ENCODE measurements around the gene SSH3.
"Not testable (repeated sequence)": the region's sequence is repeated elsewhere in the genome, so short reads cannot be mapped to it uniquely, and the experiment has no call there.

Gene SSH3

GRCh38 chr11:67312187-67313021, 9.1 kb downstream of the SSH3 start:
- peak; percentile 63 for DNase-seq

GRCh38 chr11:67313125-67313890, 10.0 kb downstream of the SSH3 start:
- DNase-seq: no peak

- DNase-seq: no peak
Measured at GRCh38 chr11:67314218-67314617, 10.9 kb downstream of the SSH3 start.

GRCh38 chr11:67315325-67315909, 12.1 kb downstream of the SSH3 start:
- no peak for DNase-seq

GRCh38 chr11:67316882-67317204, 13.5 kb downstream of the SSH3 start:
- no peak for DNase-seq

- peak; percentile 99 for DNase-seq
Measured at GRCh38 chr11:67317205-67317887, 14.0 kb downstream of the SSH3 start.

GRCh38 chr11:67317888-67318555, 14.7 kb downstream of the SSH3 start:
- peak; percentile 49 for DNase-seq

GRCh38 chr11:67318876-67319275, 15.5 kb downstream of the SSH3 start:
- not testable (repeated sequence) for DNase-seq

- DNase-seq: no peak
Measured at GRCh38 chr11:67320011-67320410, 16.7 kb downstream of the SSH3 start.

- no peak for DNase-seq
Measured at GRCh38 chr11:67320691-67321090, 17.4 kb downstream of the SSH3 start.

- DNase-seq: no peak
Measured at GRCh38 chr11:67321313-67321871, 18.1 kb downstream of the SSH3 start.

- no peak for DNase-seq
Measured at GRCh38 chr11:67322049-67322448, 18.7 kb downstream of the SSH3 start.

GRCh38 chr11:67323526-67323925, 20.2 kb downstream of the SSH3 start:
- DNase-seq: no peak

GRCh38 chr11:67332081-67332691, 28.9 kb downstream of the SSH3 start:
- DNase-seq: no peak

GRCh38 chr11:67337257-67337656, 33.9 kb downstream of the SSH3 start:
- no peak for DNase-seq

- DNase-seq: peak; percentile 64
Measured at GRCh38 chr11:67344264-67344663, 40.9 kb downstream of the SSH3 start.

GRCh38 chr11:67345247-67345919, 42.1 kb downstream of the SSH3 start:
- no peak for DNase-seq

- DNase-seq: peak; percentile 40
Measured at GRCh38 chr11:67345920-67346819, 42.8 kb downstream of the SSH3 start.

GRCh38 chr11:67347964-67348749, 44.8 kb downstream of the SSH3 start:
- DNase-seq: no peak

Data from CD4-positive, alpha-beta T cell treated with Interleukin-6 for 4 hours (primary cell).